ENCODE measurements around the gene ABCG4.
A peak's percentile ranks its signal among the peaks of the same experiment; 100 is the strongest.
"Not testable (repeated sequence)": the region's sequence is repeated elsewhere in the genome, so short reads cannot be mapped to it uniquely, and the experiment has no call there.

ABCG4 gene

GRCh38 chr11:119155733-119156492 is 7.1 kb downstream of the ABCG4 start:
- peak; percentile 34 for DNase-seq

- no peak for DNase-seq
Measured at GRCh38 chr11:119156496-119156895, 7.6 kb downstream of the ABCG4 start.

- DNase-seq, result no peak
Measured at GRCh38 chr11:119157063-119157462, 8.2 kb downstream of the ABCG4 start.

- no peak for DNase-seq
Measured at GRCh38 chr11:119158467-119158866, 9.6 kb downstream of the ABCG4 start.

- DNase-seq, result no peak
Measured at GRCh38 chr11:119160151-119160550, 11.3 kb downstream of the ABCG4 start.

- no peak for DNase-seq
Measured at GRCh38 chr11:119161871-119162270, 13.0 kb downstream of the ABCG4 start.

- no peak for DNase-seq
Measured at GRCh38 chr11:119166368-119167076, 17.7 kb downstream of the ABCG4 start.

GRCh38 chr11:119167077-119167458 is 18.2 kb downstream of the ABCG4 start:
- not testable (repeated sequence) for DNase-seq

GRCh38 chr11:119167933-119168332 is 19.1 kb downstream of the ABCG4 start:
- DNase-seq, result no peak

GRCh38 chr11:119168471-119169281 is 19.8 kb downstream of the ABCG4 start, which contains the start of gene NLRX1:
TSS of gene NLRX1 (plus strand) at chr11:119168725. CDS start at chr11:119171404, 2,679 bp downstream.
- DNase-seq, result peak; percentile 82

- peak; percentile 39 for DNase-seq
Measured at GRCh38 chr11:119169282-119169719, 20.4 kb downstream of the ABCG4 start.

- DNase-seq, result peak; percentile 26
Measured at GRCh38 chr11:119172513-119172912, 23.7 kb downstream of the ABCG4 start.

GRCh38 chr11:119173453-119173852 is 24.6 kb downstream of the ABCG4 start:
- no peak for DNase-seq

GRCh38 chr11:119175493-119176077 is 26.7 kb downstream of the ABCG4 start:
- no peak for DNase-seq

- peak; percentile 32 for DNase-seq
Measured at GRCh38 chr11:119178166-119178680, 29.4 kb downstream of the ABCG4 start.

- DNase-seq, result no peak
Measured at GRCh38 chr11:119179342-119179741, 30.5 kb downstream of the ABCG4 start.

GRCh38 chr11:119179983-119180382 is 31.1 kb downstream of the ABCG4 start:
- DNase-seq, result no peak

- no peak for DNase-seq
Measured at GRCh38 chr11:119180729-119181676, 32.2 kb downstream of the ABCG4 start.

- DNase-seq, result peak; percentile 86
Measured at GRCh38 chr11:119181677-119182412, 33.0 kb downstream of the ABCG4 start.

- DNase-seq, result not testable (repeated sequence)
Measured at GRCh38 chr11:119184399-119184798, 35.5 kb downstream of the ABCG4 start.

Data from GF-D8 (cell line).